GM21447 (cell line): Measurements from ENCODE around the gene NTPCR.

Experiments used
- ATAC-seq: cut with Tn5 transposase; IDR thresholded peaks from one replicate; pipeline ENCODE4 v1.9.1; 2021; ENCODE audit not compliant: unreplicated experiment

The NTPCR gene

DNA sequence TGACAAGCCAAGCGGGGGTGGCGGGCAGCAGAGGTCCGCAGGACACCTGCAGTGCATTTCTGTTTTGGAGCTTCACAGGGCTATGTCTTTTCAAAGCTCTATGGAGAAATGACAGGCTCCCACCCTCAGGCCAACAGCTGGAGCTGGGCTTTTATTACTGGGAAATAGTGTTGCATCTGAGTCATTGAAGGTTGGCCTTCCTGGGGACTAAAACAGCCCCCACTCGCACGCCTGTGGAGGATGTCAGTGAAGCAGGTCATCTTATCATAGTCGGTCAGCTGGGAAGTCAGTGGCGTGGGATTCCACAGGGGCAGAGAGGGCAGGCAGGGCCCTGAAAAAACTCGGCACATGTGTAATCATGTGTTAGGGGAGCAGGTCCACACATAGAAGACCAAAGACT lies 55.3 kb downstream of the NTPCR start:
- ATAC-seq: no peak

DNA sequence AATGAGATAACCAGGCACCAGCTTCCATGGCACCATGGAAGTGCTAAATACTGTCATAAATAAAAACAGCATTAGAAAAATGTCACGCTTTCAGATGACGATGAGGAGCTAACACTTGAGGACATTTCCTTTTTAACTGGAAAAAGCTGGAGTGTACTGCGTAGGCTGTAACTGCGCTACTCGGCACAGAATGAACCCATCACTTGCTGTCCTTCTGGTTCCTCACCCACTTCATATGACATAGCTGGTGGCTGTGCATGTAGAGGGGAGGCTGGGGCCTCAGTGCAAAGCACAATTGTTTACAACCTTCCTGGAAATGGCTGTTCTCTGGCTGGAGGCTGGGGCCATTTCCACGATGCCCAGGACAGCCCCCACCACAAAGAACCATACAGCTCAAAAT lies 55.7 kb downstream of the NTPCR start:
- no peak for ATAC-seq

DNA sequence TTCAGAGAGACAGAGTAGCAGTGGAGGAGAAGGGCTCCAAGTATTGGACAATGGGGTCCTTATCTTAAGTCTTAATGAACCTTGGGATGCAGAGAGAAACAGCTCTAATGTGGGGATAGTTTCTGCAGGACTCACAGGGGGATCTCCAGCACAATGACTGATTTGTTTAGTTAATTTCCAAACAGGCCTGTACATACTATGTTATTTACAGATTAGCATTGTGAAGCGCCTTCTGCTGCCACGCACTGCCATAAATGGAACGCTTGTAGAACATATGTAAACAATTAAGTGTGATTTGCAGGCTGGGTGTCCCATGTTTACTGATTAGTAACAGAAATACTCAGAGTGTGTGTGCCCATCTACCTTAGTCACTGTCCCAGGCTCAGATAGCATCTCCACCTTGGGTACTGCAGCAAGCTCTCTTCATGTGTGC lies 56.1 kb downstream of the NTPCR start:
- ATAC-seq: no peak

DNA sequence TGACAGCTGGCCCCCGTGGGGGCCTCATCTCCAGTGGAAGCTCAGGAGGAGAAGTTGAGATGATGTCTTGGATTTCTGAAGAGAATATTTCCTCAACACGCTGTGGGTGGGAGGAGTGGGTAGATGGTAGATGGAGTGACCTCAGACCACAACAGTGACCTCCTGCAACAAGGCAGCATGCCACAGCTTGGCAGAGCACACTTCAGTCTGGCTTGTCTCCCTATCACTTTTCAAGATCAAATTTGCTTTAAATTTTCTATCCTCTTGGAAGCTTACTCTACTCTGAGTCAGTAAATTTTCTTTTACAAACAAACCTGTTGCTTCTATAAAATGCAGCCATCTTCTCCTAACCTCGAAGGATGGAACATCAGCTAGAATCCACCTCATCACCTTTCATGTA lies 59.7 kb downstream of the NTPCR start:
- no peak for ATAC-seq

DNA sequence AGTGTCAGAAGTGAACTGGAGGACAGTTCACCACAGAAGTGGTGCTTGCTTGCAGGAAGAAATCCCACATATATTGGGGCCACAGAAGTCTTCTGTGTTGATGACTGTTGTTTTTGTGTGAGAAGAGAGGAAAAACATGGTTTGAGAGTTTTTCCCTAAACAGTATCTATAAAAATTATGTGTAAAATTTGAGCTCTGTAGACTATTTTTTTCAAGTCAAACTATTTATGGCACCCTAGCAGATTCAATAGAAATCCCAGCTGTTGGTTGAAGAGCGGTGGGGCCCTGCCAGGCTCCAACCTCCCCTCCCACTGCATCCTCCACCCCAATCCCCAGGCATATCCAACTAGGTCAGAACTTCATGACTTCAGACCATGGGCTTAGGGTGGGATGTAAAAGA lies 61.6 kb downstream of the NTPCR start:
- no peak for ATAC-seq

DNA sequence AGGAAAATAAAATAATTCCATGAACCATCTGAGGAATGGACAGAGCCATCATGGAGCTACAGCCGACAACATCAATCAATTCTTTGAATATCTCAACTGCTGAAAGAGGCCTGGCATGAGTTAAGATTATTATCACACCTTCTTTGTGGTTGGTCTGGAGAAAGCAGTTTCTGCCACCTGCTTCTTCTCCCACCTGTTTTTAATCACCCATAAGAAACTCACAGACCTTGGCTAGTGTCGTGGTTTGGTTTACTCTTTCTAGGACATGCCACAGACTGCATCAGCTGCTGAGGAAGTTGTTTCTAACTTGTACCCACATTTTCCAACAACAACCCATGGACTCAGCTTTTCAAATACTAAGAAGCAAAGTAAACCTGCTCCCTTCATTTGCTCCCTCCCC lies 65.6 kb downstream of the NTPCR start:
- no peak for ATAC-seq

DNA sequence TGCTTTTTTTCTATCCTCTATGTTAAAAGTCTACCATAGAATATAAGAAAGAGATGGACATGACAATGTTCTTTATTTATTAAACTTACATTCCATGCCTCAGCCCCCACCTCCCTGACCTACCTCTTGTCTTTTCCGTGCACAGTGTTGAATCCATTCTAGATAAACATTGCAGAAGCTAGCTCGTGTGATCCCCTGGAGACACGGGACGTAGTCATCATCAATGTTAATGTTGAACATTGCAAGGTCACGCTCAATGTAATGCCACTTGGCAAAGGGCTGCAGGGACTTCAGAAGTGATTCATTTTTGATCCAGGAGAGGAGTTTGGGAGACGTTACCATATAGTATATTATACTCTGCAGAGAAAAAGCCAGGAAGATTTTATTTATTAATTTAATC lies 66.4 kb downstream of the NTPCR start:
- no peak for ATAC-seq

DNA sequence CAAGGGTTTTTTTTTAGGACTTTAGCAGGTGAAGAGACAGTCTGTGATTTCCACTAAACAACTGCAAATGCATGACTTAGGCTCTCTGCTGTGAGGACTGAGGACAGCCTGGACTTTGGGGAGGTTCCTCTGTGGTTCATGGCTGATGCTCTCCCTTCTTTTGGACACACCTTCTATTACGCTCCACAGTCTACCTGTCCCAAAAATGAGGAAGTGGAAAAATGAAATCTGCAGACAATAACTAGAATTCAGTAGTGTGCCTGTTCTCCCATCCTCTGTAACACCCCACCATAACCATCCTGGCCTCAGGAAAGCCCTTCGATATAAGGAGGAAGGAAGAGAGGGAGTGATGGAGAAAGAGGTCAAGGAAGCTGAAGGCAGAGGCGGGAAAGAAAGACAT lies 68.7 kb downstream of the NTPCR start:
- ATAC-seq: no peak

DNA sequence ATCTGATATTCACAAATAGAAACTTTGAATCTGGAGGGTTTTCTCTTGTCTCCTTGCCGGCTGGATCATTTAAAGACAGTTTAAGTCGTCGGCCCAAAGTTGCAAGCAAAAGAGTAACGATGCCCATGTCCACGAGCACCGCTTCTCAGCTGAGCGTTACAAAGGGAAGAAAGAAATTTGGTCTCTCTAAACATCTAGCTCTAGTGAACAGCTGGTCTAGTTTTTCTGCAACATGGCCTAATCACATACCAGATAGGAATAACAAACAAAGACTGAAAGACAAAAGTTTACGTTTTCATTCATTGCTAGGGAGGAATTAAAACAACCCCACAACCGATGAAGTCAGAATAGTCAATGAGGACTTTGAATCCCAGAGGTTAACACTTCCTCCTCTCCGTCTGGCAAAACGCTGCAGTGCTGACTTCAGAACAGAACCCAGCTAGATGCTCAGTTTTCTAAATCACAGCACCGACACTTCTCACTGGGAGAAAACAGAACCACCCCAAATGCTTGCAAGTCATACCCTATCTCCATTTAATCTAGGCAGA lies 69.4 kb downstream of the NTPCR start:
- ATAC-seq: no peak

DNA sequence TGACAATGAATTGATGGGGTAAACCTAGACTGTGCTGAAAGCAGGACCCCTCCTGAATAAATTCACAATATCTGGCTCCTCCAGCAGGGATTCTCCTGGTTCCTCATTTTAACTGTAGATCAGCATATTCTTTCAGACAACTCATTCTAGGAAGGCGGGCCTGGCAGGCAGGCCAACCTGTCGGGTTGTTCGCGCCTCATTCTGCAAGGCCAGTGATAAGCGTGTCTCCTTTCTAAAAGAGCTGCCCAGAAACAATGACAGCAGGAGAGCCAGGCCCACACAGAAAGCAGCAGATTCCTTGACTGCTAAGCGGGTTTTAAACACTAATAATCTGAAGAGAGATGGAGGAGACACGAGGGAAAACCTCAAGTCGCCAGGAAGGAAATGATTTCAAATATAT lies 70.0 kb downstream of the NTPCR start:
- ATAC-seq: no peak

DNA sequence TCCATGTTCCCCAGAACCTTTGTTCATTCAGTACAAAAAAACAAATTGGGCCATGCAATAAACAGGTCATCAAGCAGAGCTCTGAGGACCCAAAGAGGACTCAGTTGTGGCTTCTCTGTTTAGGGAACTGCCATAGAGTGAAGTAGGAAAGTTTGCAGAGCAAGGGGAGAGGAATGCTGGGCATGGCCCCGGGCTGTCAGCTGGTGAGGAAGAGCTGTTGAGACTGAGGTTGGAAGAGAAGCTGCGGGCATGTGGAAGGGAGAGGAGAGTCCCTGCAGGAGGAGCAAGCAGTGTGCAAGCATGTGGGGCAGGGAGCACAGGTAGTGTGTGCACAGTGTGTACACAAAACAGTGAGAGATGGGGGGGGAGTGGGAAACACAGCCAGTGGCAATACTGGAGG lies 71.8 kb downstream of the NTPCR start:
- ATAC-seq: no peak

DNA sequence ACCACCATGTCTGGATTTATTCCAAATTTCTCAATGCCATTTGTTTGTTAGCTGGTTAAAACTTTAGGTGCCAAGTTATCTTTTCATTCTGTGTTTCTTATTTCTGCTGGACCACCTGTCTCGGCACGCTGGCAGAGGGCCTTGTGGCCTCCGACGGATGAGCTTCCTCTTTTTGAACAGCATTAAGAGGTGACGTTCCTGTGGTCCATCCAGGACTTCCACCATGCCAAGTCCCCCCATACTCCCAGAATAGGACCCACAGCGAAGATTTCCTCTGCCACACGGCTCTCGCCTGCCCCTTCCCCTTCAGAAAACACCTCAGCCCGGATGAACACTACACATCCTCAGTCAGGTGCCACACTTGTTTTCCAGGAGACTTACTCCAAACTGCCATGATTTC lies 73.8 kb downstream of the NTPCR start:
- no peak for ATAC-seq

DNA sequence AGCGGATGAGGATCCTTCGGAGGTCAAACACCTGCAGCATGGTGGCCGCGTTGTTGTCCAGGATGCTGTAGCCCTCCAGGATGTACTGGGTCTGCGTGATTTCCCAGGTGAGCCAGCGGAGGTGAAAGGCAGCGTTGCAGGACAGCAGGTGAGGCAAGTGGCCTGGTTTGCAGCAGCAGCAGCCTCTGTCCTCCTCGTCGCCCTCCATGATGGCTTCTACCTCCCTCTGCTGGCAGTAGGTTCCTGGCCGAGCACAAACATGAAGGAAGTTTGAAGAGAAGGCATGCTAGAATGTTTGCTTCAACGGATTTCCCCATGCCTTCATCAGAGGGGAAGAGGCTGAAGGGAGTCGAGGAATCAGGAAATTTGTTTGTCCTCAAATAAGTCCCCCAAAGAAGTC lies 74.7 kb downstream of the NTPCR start:
- no peak for ATAC-seq

DNA sequence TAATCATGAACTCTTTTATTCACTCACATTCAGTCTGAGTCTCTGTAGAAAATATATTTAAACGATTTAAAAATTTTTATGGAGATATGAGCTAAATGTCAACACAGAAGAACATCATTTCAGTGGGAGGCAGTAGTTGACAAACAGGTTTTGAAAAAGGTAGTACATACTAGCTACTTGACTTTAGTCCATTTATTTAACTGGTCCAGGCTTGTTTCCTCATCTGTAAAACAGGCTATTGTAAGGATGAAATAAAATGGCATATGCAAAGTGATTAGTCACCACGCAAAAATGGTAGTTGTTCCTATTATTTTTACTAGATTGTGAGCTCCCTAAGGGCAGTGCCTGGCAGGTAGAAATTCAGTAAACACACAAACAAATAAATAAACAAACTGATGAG lies 75.2 kb downstream of the NTPCR start:
- ATAC-seq: no peak

DNA sequence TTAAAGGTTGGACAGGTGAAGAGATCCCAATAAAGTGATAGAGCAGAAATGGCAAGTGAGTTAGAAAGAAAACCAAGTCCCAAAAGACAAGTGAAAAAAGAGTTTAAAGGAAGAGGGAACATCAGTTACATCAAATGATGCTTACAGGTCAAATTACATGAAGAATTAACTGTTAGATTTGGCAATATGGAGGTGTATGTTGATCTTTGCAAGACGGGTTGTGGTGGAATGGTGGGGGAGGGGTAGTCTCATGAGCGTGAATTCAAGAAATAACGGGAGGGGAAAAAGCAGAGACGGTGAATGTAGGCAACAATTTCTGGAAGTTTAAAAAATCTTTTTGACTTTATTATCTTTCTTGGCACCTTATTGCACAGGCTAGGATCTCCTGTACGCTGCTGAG lies 76.6 kb downstream of the NTPCR start:
- no peak for ATAC-seq

DNA sequence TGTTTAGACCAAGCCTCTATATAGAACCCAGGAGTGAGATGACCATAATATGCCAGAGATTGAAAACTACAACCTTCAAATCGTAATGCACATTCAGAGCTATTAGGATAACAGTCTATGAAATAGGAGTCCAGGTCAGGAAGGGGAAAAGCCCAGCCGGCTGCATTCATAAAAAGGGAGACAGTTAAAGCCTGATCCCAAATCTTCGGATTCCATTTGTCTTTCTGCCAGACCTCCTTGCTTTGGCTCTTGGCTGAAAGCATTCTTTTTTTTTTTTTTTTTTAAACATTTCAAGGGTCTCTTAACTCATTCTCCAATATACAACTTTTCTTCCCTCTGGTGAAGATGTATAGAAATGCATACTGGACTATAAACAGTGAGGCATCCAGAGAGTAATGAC lies 81.1 kb downstream of the NTPCR start:
- no peak for ATAC-seq

DNA sequence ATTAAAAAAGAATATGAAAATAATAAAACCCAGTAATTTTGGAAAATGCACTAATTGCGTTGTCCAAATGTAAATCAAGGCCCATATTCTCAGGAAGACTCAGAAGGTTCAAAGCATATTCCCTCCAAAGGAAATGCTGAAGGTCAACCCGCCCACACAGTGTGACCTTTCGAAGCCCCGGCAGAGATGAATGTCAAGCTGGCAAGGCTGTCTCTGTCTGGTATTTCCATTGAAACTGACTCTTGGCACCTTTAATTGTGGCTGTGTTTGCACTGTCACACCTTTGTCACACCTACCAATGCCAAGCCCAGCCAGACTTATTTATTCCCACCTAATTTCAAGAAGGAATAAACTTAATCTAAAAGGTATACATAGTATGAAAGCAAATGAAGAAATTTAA lies 82.5 kb downstream of the NTPCR start:
- no peak for ATAC-seq

DNA sequence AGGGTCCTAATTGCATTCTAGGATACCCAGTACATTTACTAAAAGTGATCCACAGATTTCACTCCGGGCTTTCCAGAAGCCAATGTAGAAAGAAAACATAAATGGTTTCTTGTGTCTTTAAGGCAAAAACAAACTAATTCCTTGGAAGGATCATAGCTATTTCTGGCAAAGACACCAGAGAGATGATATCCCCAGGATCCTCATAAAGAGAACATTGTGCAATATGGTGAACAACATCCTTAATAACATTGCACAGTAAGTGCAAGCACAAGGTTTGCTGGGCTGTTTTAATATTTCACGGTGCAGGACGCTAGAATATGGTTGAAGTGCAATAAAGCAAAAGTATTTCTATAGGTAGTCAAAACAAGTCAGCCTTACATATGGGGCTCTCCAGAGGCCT lies 83.0 kb downstream of the NTPCR start:
- no peak for ATAC-seq
